ENCODE results near the gene CAPN3.

DNA sequence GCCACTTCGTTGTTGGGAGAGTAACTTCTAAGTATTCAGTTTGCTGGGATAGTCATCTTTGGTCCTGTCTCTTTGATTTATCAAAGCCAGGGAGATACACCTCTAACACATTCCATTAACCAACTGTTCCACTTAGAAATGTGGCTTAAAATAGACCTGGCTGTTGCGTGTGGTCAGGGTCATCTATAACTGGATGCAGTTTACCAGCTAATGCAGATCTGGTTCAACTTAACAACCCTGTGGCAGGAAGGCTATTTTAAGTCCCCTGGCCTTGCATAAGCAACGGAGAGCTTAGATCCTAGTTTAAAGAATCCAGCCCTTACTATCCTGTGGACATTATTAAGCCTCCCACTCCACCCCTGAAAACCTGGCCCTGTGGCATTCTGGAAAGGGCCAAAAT lies 28.1 kb upstream of the CAPN3 start:
- TF ChIP-seq CHD2 (IDR thresholded peaks at IDR 0.05; ENCODE audit: low read length, partially characterized antibody) = no peak
- TF ChIP-seq, protein P1, sequence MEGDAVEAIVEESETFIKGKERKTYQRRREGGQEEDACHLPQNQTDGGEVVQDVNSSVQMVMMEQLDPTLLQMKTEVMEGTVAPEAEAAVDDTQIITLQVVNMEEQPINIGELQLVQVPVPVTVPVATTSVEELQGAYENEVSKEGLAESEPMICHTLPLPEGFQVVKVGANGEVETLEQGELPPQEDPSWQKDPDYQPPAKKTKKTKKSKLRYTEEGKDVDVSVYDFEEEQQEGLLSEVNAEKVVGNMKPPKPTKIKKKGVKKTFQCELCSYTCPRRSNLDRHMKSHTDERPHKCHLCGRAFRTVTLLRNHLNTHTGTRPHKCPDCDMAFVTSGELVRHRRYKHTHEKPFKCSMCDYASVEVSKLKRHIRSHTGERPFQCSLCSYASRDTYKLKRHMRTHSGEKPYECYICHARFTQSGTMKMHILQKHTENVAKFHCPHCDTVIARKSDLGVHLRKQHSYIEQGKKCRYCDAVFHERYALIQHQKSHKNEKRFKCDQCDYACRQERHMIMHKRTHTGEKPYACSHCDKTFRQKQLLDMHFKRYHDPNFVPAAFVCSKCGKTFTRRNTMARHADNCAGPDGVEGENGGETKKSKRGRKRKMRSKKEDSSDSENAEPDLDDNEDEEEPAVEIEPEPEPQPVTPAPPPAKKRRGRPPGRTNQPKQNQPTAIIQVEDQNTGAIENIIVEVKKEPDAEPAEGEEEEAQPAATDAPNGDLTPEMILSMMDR (IDR thresholded peaks at IDR 0.05) = no peak
- TF ChIP-seq, protein P2, sequence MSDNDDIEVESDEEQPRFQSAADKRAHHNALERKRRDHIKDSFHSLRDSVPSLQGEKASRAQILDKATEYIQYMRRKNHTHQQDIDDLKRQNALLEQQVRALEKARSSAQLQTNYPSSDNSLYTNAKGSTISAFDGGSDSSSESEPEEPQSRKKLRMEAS (IDR thresholded peaks at IDR 0.05) = no peak
- TF ChIP-seq RAD21 (conservative IDR thresholded peaks at IDR 0.05 in 1 of 2, IDR thresholded peaks at IDR 0.05 in 1 of 2) = no peak
- TF ChIP-seq SMC3 (IDR thresholded peaks at IDR 0.05) = no peak
- TF ChIP-seq EP300 (IDR thresholded peaks at IDR 0.05) = no peak
- no peak for TF ChIP-seq BHLHE40 (IDR thresholded peaks at IDR 0.05; ENCODE audit: low read depth, low read length)
